ENCODE results near the gene HIBADH.

HIBADH gene

DNA sequence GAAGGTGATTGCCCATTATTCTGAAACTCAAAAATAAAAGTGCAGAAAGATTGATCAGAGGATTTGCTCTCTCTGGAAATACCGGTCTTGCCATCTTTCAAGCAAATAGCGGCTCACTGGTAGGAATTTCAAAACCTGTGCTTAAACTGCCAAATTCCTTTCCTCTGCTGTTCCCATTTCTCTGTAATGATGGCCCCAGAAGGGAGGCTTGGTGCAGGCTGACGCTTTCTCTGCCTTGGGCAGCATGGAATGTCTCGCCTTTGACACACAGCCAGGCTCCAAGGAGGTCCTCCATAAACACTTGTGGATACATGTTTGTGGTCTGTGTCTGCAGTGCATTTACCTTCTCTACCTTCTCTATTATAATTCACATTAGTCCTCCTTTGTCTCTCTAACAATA is 146.8 kb downstream of the HIBADH start:
- Histone ChIP-seq H3K27ac (ENCODE audit: extremely low read depth, low read depth, low read length) (no peak overlapping the region), H3K4me1 (ENCODE audit: control insufficient read depth, insufficient read depth, low read length) (no peaks in the 10 kb centered on the region), H3K9me3 (ENCODE audit: control insufficient read depth, insufficient read depth, low read depth, low read length) (no peaks in the 10 kb centered on the region), H3K4me3 (ENCODE audit: low read depth, low read length) (no peak overlapping the region), H3K36me3 (ENCODE audit: control insufficient read depth in 2 of 2, insufficient read depth in 1 of 2, low read length in 2 of 2) (no peaks in the 10 kb centered on the region)
- ChIA-PET POLR2A (no interaction called here), CTCF (no interaction called here)
- TF ChIP-seq GLIS1 (tag by site-specific recombination; IDR thresholded peaks at IDR 0.05) (peak; percentile 45), ZNF426 (tag by site-specific recombination; IDR thresholded peaks at IDR 0.05) (no peak)

DNA sequence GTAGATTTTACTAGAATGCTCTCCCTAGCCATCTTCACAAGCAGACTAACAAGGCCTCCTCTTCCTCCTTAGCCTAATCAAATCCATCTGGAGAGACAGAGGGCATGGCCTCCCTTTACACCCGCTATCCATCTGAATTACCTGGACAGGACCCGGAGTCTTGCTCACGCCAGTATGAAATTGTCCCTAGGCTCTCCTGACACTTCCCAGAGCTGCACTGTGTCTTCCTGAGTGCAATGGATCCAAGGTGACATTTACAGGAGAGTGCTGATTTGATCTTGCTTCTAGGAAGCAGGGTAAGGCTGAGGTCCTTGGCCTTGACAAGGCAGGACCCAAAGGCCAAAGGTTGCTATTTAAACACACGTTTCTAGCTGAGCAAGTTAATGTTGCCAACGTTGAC is 147.8 kb downstream of the HIBADH start:
- POLR2A ChIA-PET = interaction anchor here (0.7 kb wide), 1 partner anchor 16 kb away, joined by 4 read pairs; no protein-coding TSS in a partner anchor
- no peak overlapping the region for H3K27ac ChIP-seq (ENCODE audit: extremely low read depth, low read depth, low read length)
- CTCF ChIA-PET = interaction anchor here (0.6 kb wide), 2 partner anchors 195 kb away, joined by 3 to 4 read pairs; no protein-coding TSS in a partner anchor
- no peak overlapping the region for H3K4me3 ChIP-seq (ENCODE audit: low read depth, low read length)
- no peaks in the 10 kb centered on the region for H3K36me3 ChIP-seq (ENCODE audit: control insufficient read depth in 2 of 2, insufficient read depth in 1 of 2, low read length in 2 of 2)
- H3K9me3 ChIP-seq (ENCODE audit: control insufficient read depth, insufficient read depth, low read depth, low read length) = no peaks in the 10 kb centered on the region
- TF ChIP-seq ZFHX2 (tag by site-specific recombination; conservative IDR thresholded peaks at IDR 0.05) (no peak), BCL11A (tag by site-specific recombination; IDR thresholded peaks at IDR 0.05; ENCODE audit: low read depth) (no peak), ZNF548 (tag by site-specific recombination; IDR thresholded peaks at IDR 0.05) (no peak), ZNF747 (tag by site-specific recombination; IDR thresholded peaks at IDR 0.05) (no peak), ZNF449 (tag by site-specific recombination; IDR thresholded peaks at IDR 0.05) (no peak), ZNF155 (tag by site-specific recombination; IDR thresholded peaks at IDR 0.05) (no peak), GLI2 (tag by site-specific recombination; IDR thresholded peaks at IDR 0.05; ENCODE audit: borderline replicate concordance, low read depth) (no peak), OVOL3 (tag by site-specific recombination; IDR thresholded peaks at IDR 0.05) (no peak), MZF1 (tag by site-specific recombination; IDR thresholded peaks at IDR 0.05; ENCODE audit: borderline replicate concordance) (no peak), ZNF792 (tag by site-specific recombination; IDR thresholded peaks at IDR 0.05) (no peak), ZNF514 (tag by site-specific recombination; IDR thresholded peaks at IDR 0.05) (no peak), KLF17 (tag by site-specific recombination; IDR thresholded peaks at IDR 0.05) (no peak), ZNF768 (tag by site-specific recombination; IDR thresholded peaks at IDR 0.05) (no peak), ZNF530 (tag by site-specific recombination; IDR thresholded peaks at IDR 0.05; ENCODE audit: low read depth) (no peak), ZNF18 (tag by site-specific recombination; IDR thresholded peaks at IDR 0.05) (no peak), ZNF350 (tag by site-specific recombination; IDR thresholded peaks at IDR 0.05) (no peak), ZNF133 (tag by site-specific recombination; IDR thresholded peaks at IDR 0.05) (no peak), ZNF558 (tag by site-specific recombination; IDR thresholded peaks at IDR 0.05) (no peak), ZNF624 (tag by site-specific recombination; IDR thresholded peaks at IDR 0.05) (no peak), ZNF664 (tag by site-specific recombination; IDR thresholded peaks at IDR 0.05) (no peak)
- no peaks in the 10 kb centered on the region for H3K4me1 ChIP-seq (ENCODE audit: control insufficient read depth, insufficient read depth, low read length)

Measured in HEK293 (cell line).